PC-3 (cell line): Measurements from ENCODE around the gene RFX4. TPM values are rescaled to one million over a fixed set of nuclear protein-coding genes. Genes with fewer than 3 reads are reported as not detected.

Source experiments
- ATAC-seq: fragments of 200-7000 bp; cut with Tn5 transposase; 2 replicates; pipeline ENCODE4 v1.9.1; 2020; ENCODE audit warnings: mild to moderate bottlenecking, moderate library complexity
- BruUV-seq: library from RNA; stranded (reverse); fragments of 400-500 nt; replicated peaks from 2 replicates; lab custom pipeline; 2021; lab: Mats Ljungman, UMichigan
- CTCF ChIA-PET: fragments of 300-600 bp; sonication (Branson Sonifier 250); formaldehyde crosslinking; loops from one replicate; lab custom pipeline; 2022; ENCODE audit warnings: antibody characterized with exemption; lab: Charles Lee
- POLR2A ChIA-PET: fragments of 300-600 bp; sonication (Branson Sonifier 250); formaldehyde crosslinking; loops from one replicate; lab custom pipeline; 2022; ENCODE audit warnings: antibody characterized with exemption; ENCODE audit not compliant: unreplicated experiment; lab: Charles Lee
- DNase-seq: peaks from one replicate; pipeline ENCODE4 v3.0.0-alpha.2; 2015
- H2AFZ ChIP-seq: fragments of 300-600 bp; sonication (generic); 2 replicates; pipeline ENCODE4 v1.6.0; 2016; ENCODE audit warnings: antibody characterized with exemption, low read length
- H3F3A ChIP-seq: fragments of 300-600 bp; sonication (generic); one replicate; pipeline ENCODE4 v1.6.0; 2017; ENCODE audit warnings: antibody characterized with exemption, low read length, control low read depth, mild to moderate bottlenecking; ENCODE audit not compliant: unreplicated experiment
- H3K27ac ChIP-seq: fragments of 300-600 bp; sonication (generic); 2 replicates; pipeline ENCODE4 v1.5.1; 2016; ENCODE audit warnings: mild to moderate bottlenecking, low read length
- H3K27me3 ChIP-seq: fragments of 300-600 bp; sonication (generic); 2 replicates; pipeline ENCODE4 v1.6.1; 2016; ENCODE audit warnings: low read length, mixed read lengths
- H3K36me3 ChIP-seq: fragments of 300-600 bp; sonication (generic); 2 replicates; pipeline ENCODE4 v1.6.1; 2016; ENCODE audit warnings: low read depth, mixed run types, low read length, mixed read lengths
- H3K4me1 ChIP-seq: fragments of 300-600 bp; sonication (generic); 2 replicates; pipeline ENCODE4 v1.5.1; 2016; ENCODE audit warnings: low read length; ENCODE audit not compliant: insufficient read depth
- H3K4me2 ChIP-seq: fragments of 300-600 bp; sonication (generic); 2 replicates; pipeline ENCODE4 v1.6.0; 2016; ENCODE audit warnings: low read length
- H3K4me3 ChIP-seq: fragments of 300-600 bp; sonication (generic); 2 replicates; pipeline ENCODE4 v1.5.1; 2016; ENCODE audit warnings: mild to moderate bottlenecking, low read length, mixed read lengths
- H3K79me2 ChIP-seq: fragments of 300-600 bp; sonication (generic); 2 replicates; pipeline ENCODE4 v1.6.1; 2017; ENCODE audit warnings: low read length, mixed read lengths
- H3K9ac ChIP-seq: fragments of 300-600 bp; sonication (generic); 2 replicates; pipeline ENCODE4 v1.6.0; 2016; ENCODE audit warnings: mild to moderate bottlenecking, low read length
- H3K9me2 ChIP-seq: fragments of 300-600 bp; sonication (generic); replicated peaks from 2 replicates; pipeline ENCODE4 v1.6.1; 2016; ENCODE audit warnings: mixed run types, low read length, mixed read lengths
- H3K9me3 ChIP-seq: fragments of 300-600 bp; sonication (generic); 2 replicates; pipeline ENCODE4 v1.6.1; 2016; ENCODE audit warnings: low read length, mixed read lengths
- H4K20me1 ChIP-seq: fragments of 300-600 bp; sonication (generic); 2 replicates; pipeline ENCODE4 v1.6.1; 2016; ENCODE audit warnings: low read length, mixed read lengths
- CTCF ChIP-seq: fragments of 300-600 bp; sonication (generic); conservative IDR thresholded peaks from 2 replicates; pipeline ENCODE4 v1.5.1; 2017; ENCODE audit warnings: antibody characterized with exemption, low read depth, mild to moderate bottlenecking, low read length
- EZH2 ChIP-seq: fragments of 300-600 bp; sonication (generic); IDR thresholded peaks from one replicate; pipeline ENCODE4 v1.6.1; 2017; ENCODE audit warnings: antibody characterized with exemption, mild to moderate bottlenecking, low read length; ENCODE audit not compliant: unreplicated experiment
- EZH2phosphoT487 ChIP-seq: fragments of 300-600 bp; sonication (generic); IDR thresholded peaks from 2 replicates; pipeline ENCODE4 v1.6.1; 2018; ENCODE audit warnings: mild to moderate bottlenecking, antibody characterized with exemption, low read length, borderline replicate concordance
- intact Hi-C: fragments of 100-400 bp; cut with micrococcal nuclease; formaldehyde crosslinking; loops from 2 replicates; pipeline ENCODE4 v1.9.0; 2023
- total RNA-seq: library from RNA; depleted of rRNA; stranded (reverse); fragments of >200 nt; gene quantifications from 2 replicates; pipeline ENCODE4 v1.2.3, GENCODE V29; 2014

The RFX4 gene
- total RNA-seq, 1 experiment from 2014 or later: not detected

DNA sequence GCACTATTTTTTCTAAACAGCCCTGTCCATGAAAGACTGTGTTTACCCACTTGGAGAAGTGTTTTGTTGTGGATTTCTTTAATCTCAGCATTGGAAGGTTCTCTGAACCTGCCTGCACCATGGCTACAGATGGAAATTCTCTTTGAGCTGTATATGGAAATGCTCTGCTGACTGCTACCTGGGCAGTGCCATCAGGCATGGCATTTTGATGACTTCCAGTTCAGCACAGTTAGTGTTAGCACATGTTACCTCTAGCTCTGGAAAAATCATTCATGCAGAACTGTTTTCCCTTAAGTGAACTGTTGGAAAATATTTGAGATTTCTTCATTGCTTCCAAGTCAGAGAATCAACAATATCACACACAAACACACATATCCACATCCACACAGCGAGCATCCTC lies 139.1 kb downstream of the RFX4 start:
- CTCF ChIA-PET: no interaction called here
- H3K4me1 ChIP-seq: no peaks in the 10 kb centered on the region
- no peaks in the 10 kb centered on the region for H4K20me1 ChIP-seq
- H3K36me3 ChIP-seq: no peaks in the 10 kb centered on the region
- H3K9ac ChIP-seq: no peak overlapping the region
- DNase-seq (no peak), ATAC-seq (no peak)
- TF ChIP-seq EZH2: no peak
- TF ChIP-seq EZH2phosphoT487: no peak
- TF ChIP-seq CTCF: no peak
- intact Hi-C loops: no loop called here
- H3K27ac ChIP-seq: no peak overlapping the region
- H3K4me2 ChIP-seq: no peak overlapping the region
- H3F3A ChIP-seq: no peaks in the 10 kb centered on the region
- BruUV-seq: no TSS peak
- no peaks in the 10 kb centered on the region for H3K9me2 ChIP-seq
- no peaks in the 10 kb centered on the region for H3K79me2 ChIP-seq
- H3K4me3 ChIP-seq: no peak overlapping the region
- no peaks in the 10 kb centered on the region for H3K9me3 ChIP-seq
- no peak overlapping the region for H2AFZ ChIP-seq
- POLR2A ChIA-PET: no interaction called here
- H3K27me3 ChIP-seq: peaks cover 58% of the 10 kb centered on the region

- intact Hi-C loops: no loop called here
- H3K36me3 ChIP-seq: no peaks in the 10 kb centered on the region
- H3K79me2 ChIP-seq: no peaks in the 10 kb centered on the region
- ChIA-PET POLR2A (no interaction called here), CTCF (no interaction called here)
- H3K9ac ChIP-seq: no peak overlapping the region
- no peaks in the 10 kb centered on the region for H4K20me1 ChIP-seq
- no peak overlapping the region for H2AFZ ChIP-seq
- DNase-seq (no peak), ATAC-seq (no peak)
- TF ChIP-seq EZH2phosphoT487: no peak
- peak; percentile 25; the same call in 1 of the 2 replicates for TF ChIP-seq CTCF
- no peaks in the 10 kb centered on the region for H3K9me3 ChIP-seq
- no peak overlapping the region for H3K4me2 ChIP-seq
- H3K27me3 ChIP-seq: peaks cover 50% of the 10 kb centered on the region
- no peak overlapping the region for H3K27ac ChIP-seq
- no peaks in the 10 kb centered on the region for H3F3A ChIP-seq
- H3K4me3 ChIP-seq: no peak overlapping the region
- no peaks in the 10 kb centered on the region for H3K9me2 ChIP-seq
- BruUV-seq: no TSS peak
- H3K4me1 ChIP-seq: no peaks in the 10 kb centered on the region
These were observed 140.0 kb downstream of the RFX4 start for GRCh38 chr12:106722837-106723236.

GRCh38 chr12:106723416-106723815 lies 140.6 kb downstream of the RFX4 start:
- peaks cover 49% of the 10 kb centered on the region for H3K27me3 ChIP-seq
- no peaks in the 10 kb centered on the region for H4K20me1 ChIP-seq
- no peak overlapping the region for H3K9ac ChIP-seq
- ATAC-seq (no peak), DNase-seq (no peak)
- no peaks in the 10 kb centered on the region for H3K4me1 ChIP-seq
- TF ChIP-seq EZH2phosphoT487: no peak
- TF ChIP-seq EZH2: no peak
- no peak for TF ChIP-seq CTCF
- no peaks in the 10 kb centered on the region for H3K9me3 ChIP-seq
- H3K27ac ChIP-seq: no peak overlapping the region
- no peak overlapping the region for H2AFZ ChIP-seq
- H3F3A ChIP-seq: no peaks in the 10 kb centered on the region
- no peaks in the 10 kb centered on the region for H3K36me3 ChIP-seq
- no peak overlapping the region for H3K4me2 ChIP-seq
- intact Hi-C loops: no loop called here
- BruUV-seq: no TSS peak
- no peaks in the 10 kb centered on the region for H3K79me2 ChIP-seq
- POLR2A ChIA-PET: no interaction called here
- CTCF ChIA-PET: no interaction called here
- H3K9me2 ChIP-seq: no peaks in the 10 kb centered on the region
- no peak overlapping the region for H3K4me3 ChIP-seq
